ENCODE measurements around the gene HSPB7. TPM values are rescaled to one million over a fixed set of nuclear protein-coding genes. Genes with fewer than 3 reads are reported as not detected.

The HSPB7 gene
- total RNA-seq, 1 donor = not detected

- Histone ChIP-seq H3K9me3 (ENCODE audit: low read depth, low read length) (no peaks in the 10 kb centered on the region), H3K4me1 (ENCODE audit: insufficient read depth, low read length) (peaks cover 48% of the 10 kb centered on the region), H3K27me3 (ENCODE audit: insufficient read depth, low read length) (no peaks in the 10 kb centered on the region), H3K4me3 (ENCODE audit: low read length) (no peak overlapping the region)
Measured at GRCh38 chr1:15969321-15969880, 48.4 kb downstream of the HSPB7 start.

- Histone ChIP-seq H3K27me3 (ENCODE audit: insufficient read depth, low read length) (no peaks in the 10 kb centered on the region), H3K4me3 (ENCODE audit: low read length) (no peak overlapping the region), H3K4me1 (ENCODE audit: insufficient read depth, low read length) (peaks cover 52% of the 10 kb centered on the region), H3K9me3 (ENCODE audit: low read depth, low read length) (no peaks in the 10 kb centered on the region)
Measured at GRCh38 chr1:15968172-15968571, 49.7 kb downstream of the HSPB7 start.

GRCh38 chr1:15966956-15967344 is 50.9 kb downstream of the HSPB7 start:
- Histone ChIP-seq H3K9me3 (ENCODE audit: low read depth, low read length) (no peaks in the 10 kb centered on the region), H3K27me3 (ENCODE audit: insufficient read depth, low read length) (no peaks in the 10 kb centered on the region), H3K4me3 (ENCODE audit: low read length) (no peak overlapping the region), H3K4me1 (ENCODE audit: insufficient read depth, low read length) (peaks cover 58% of the 10 kb centered on the region)

GRCh38 chr1:15966081-15966955 is 51.5 kb downstream of the HSPB7 start:
- H3K4me3 ChIP-seq (ENCODE audit: low read length) = no peak overlapping the region
- H3K4me1 ChIP-seq (ENCODE audit: insufficient read depth, low read length) = peaks cover 56% of the 10 kb centered on the region
- H3K27me3 ChIP-seq (ENCODE audit: insufficient read depth, low read length) = no peaks in the 10 kb centered on the region
- H3K9me3 ChIP-seq (ENCODE audit: low read depth, low read length) = no peaks in the 10 kb centered on the region

GRCh38 chr1:15965228-15965767 is 52.5 kb downstream of the HSPB7 start:
- Histone ChIP-seq H3K4me3 (ENCODE audit: low read length) (no peak overlapping the region), H3K27me3 (ENCODE audit: insufficient read depth, low read length) (no peaks in the 10 kb centered on the region), H3K4me1 (ENCODE audit: insufficient read depth, low read length) (peaks cover 56% of the 10 kb centered on the region), H3K9me3 (ENCODE audit: low read depth, low read length) (no peaks in the 10 kb centered on the region)

Other genes starting within 250 kb of the HSPB7 start
- gene UQCRHL, start 210.4 kb downstream of the HSPB7 start, total RNA-seq = 1.2 TPM
- 94.9 TPM for gene SPEN, start 170.3 kb downstream of the HSPB7 start, total RNA-seq
- gene ZBTB17, start 41.9 kb downstream of the HSPB7 start, total RNA-seq = 40.0 TPM
- gene SRARP, start 13.8 kb downstream of the HSPB7 start, total RNA-seq = not detected
- not detected for gene CLCNKA, start 4.0 kb upstream of the HSPB7 start, total RNA-seq
- not detected for gene CLCNKB, start 25.7 kb upstream of the HSPB7 start, total RNA-seq
- gene FAM131C, start 55.6 kb upstream of the HSPB7 start, total RNA-seq = not detected
- gene EPHA2, start 138.0 kb upstream of the HSPB7 start, total RNA-seq = 0.63 TPM
- 1.9 TPM for gene ARHGEF19, start 194.6 kb upstream of the HSPB7 start, total RNA-seq
- gene CPLANE2, start 219.1 kb upstream of the HSPB7 start, total RNA-seq = 1.8 TPM